GM11168 (cell line): ENCODE results near the gene ACACA.

Experiments
- in situ Hi-C: fragments of 300-500 bp; cut with MboI; formaldehyde crosslinking; loops from one replicate; pipeline ENCODE4 v1.12.0; 2022; ENCODE audit warnings: low sequenced_read_pairs; ENCODE audit not compliant: unreplicated experiment

ACACA gene

DNA sequence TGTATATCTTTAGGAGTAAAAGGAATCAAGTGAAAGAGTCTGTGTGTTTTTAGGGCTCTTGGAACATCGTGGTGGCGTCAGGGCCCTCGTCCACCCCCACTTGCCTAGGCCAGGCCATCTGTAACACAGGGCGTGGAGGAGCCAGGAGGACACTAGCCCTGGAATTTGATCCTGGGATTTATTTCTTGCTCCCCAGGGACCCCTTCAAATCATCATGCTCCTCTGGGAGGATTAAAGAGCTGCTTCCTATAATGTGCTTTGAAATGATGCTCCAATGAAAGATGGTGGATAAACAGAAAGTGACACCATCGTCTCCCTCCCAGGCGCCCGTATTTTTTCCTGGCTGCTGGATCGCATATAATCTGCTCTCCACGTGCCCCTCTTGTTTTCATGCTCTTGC lies 344.6 kb downstream of the ACACA start:
- in situ Hi-C loops = loop anchor here (25.0 kb wide), 1 partner anchor 425 kb away; no protein-coding TSS in a partner anchor

- in situ Hi-C loops = loop anchor here (25.0 kb wide), 1 partner anchor 424 kb away; no protein-coding TSS in a partner anchor
These were observed 345.7 kb downstream of the ACACA start for GRCh38 chr17:37060928-37061327.

DNA sequence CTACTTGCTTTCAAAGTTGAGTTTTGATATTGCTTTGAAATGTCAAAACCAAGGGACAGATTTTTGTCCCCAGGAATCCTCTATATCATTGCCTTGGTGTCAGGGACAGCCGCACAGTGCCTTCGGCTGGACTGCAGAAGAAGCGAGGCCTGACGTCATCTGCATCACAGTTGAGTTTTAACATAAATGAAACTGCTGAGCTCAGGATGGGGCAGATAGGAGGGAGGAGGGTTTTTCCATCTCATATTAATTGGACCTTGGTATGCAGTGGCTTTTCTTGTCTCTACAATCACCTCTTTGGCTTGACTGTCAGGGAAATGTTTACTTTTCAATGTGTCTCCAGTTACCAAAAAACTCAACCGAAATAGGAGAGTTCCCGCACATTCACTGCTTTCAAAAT lies 346.5 kb downstream of the ACACA start:
- in situ Hi-C loops = loop anchor here (25.0 kb wide), 1 partner anchor 423 kb away; no protein-coding TSS in a partner anchor

GRCh38 chr17:37059493-37059892 lies 347.1 kb downstream of the ACACA start:
- in situ Hi-C loops = loop anchor here (25.0 kb wide), 1 partner anchor 422 kb away; no protein-coding TSS in a partner anchor

DNA sequence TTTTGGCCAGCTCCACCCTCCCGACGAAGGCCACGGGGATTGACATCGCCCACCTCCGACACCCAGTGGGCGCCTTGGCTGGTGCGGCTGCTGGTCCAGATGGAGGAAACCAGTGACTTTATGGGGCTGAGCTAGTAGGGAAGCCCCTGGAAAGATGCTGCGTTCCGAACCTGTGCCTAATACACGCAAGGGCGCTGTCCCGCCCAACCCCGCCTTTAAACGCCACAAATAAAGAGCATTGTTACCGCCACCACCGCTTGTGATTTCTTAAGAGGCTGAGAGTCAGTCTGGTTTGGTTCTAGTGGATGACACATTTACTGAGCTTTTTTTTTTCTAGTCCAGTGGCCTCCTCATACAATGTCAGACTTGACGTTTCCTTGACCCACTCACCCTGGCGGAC lies 350.0 kb downstream of the ACACA start:
- in situ Hi-C loops = loop anchor here (25.0 kb wide), 1 partner anchor 419 kb away; no protein-coding TSS in a partner anchor

GRCh38 chr17:37054894-37055293 lies 351.7 kb downstream of the ACACA start:
- in situ Hi-C loops = loop anchor here (25.0 kb wide), 1 partner anchor 418 kb away; no protein-coding TSS in a partner anchor

GRCh38 chr17:37052450-37052849 lies 354.2 kb downstream of the ACACA start:
- in situ Hi-C loops = loop anchor here (25.0 kb wide), 1 partner anchor 415 kb away; no protein-coding TSS in a partner anchor

DNA sequence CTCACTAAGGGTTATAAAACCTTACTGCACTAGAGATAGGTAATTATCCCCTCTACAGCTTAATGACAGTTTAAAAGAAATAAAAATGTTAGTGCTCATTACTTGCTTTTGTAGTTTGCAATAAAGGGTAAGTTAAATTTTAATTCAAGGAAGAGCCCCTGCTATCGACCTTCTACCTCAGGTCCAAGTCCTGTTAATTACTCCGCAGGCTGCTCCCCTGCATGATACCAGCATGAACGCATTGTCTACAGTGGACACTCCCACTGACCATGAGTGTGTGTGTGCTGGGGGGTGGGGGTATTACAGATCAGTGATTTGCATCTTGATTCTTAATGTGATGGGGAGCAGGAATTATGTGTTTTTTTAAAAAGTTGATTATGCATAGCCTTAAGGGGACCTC lies 354.8 kb downstream of the ACACA start:
- in situ Hi-C loops = loop anchor here (25.0 kb wide), 1 partner anchor 415 kb away; no protein-coding TSS in a partner anchor

GRCh38 chr17:37051381-37051780 lies 355.3 kb downstream of the ACACA start:
- in situ Hi-C loops = loop anchor here (25.0 kb wide), 1 partner anchor 414 kb away; no protein-coding TSS in a partner anchor

- in situ Hi-C loops = loop anchor here (25.0 kb wide), 1 partner anchor 414 kb away; no protein-coding TSS in a partner anchor
These were observed 355.7 kb downstream of the ACACA start for GRCh38 chr17:37050920-37051319.

DNA sequence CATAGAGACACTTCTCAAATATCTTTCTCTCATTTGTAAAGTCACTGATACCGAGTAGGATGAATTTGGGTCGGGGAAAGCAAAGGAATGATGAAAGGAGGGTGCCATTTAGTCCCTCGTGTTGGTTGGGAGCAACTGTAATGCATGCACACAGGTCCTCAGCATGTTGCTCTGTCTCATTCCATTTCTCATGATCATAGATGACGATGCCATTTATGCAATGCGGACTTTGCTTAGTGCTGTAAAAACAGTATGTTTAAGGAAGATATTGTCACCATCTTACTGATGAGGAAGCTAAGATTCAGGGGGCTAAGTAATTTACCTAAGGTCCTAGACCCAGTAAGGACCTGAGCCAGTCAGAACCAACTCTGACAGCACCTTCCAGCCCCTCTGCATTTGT lies 357.8 kb downstream of the ACACA start:
- in situ Hi-C loops = no loop called here

DNA sequence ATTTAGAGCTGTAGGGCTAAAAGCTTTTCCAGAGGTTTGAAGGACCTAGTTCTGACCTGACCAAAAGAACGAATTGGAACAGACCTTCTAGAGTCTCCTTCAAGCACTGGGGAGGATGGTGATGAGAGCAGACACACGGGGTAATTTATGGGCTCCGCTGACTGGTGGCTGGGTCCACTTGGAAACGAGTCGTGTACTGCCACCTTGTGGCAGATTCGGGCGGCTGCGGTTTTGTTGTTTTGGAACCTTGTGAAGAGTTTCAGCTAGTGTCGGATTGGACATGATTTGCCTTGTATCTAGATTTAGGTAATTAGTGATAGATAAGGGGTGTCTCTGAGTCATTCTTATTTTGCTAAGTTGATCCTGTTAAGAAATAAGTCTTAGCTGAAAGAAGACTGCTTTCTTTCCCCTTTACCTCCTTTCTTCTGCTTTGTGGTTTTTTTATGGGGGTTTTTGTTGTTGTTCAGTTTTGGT lies 359.0 kb downstream of the ACACA start:
- in situ Hi-C loops = no loop called here

- in situ Hi-C loops = no loop called here
These were observed 361.2 kb downstream of the ACACA start for GRCh38 chr17:37045351-37045922.

DNA sequence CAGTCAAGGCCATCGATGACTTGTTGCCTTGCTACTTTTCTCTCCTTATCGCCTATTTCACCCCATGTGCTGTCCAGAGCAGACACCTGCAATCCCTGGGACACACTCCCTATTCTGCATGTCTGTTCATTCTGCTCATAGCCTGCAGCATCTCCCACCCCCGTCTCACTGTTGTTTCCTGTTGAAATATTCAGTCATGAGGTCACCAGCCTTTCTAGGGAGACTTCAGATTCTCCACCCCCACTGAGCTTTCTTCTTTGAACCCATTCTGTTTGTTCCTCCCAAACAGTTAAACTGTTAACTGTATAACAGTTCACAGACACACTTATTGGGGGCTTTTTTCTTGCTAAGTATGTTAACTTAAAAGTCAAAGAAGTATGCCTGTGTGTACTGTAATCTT lies 363.4 kb downstream of the ACACA start:
- in situ Hi-C loops = no loop called here

- in situ Hi-C loops = no loop called here
These were observed 364.7 kb downstream of the ACACA start for GRCh38 chr17:37041932-37042331.

GRCh38 chr17:37039269-37039668 lies 367.4 kb downstream of the ACACA start:
- in situ Hi-C loops = no loop called here

DNA sequence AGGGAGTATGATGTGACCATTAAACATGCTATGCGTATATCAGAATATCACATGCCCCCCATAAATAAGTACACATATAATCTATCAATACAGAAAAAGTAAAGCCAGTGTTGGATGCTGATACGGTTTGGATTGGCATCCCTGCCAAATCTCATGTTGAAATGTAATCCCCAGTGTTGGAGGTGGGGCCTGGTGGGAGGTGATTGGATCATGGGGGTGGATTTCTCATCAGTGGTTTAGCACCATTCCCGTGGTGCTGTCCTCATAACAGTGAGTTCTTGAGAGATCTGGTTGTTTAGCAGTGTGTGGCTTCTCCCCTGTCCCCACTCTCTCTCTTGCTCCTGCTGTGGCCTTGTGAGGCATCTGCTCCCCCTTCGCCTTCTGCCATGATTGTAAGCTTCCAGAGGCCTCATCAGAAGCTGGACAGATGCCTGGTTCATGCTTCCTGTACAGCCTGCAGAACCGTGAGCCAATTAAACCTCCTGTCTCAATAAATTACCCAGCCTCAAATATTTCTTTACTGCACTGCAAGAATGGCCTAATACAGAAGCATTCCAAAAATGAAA lies 369.0 kb downstream of the ACACA start:
- in situ Hi-C loops = no loop called here
